Urothelium cell line (cell line): ENCODE results near the gene SMARCA1.

ENCODE experiments used
- DNase-seq: peaks from one replicate; pipeline ENCODE4 v3.0.0; 2011; ENCODE audit warnings: low spot score, mixed read lengths
- FAIRE-seq: peaks from 2 replicates; lab custom pipeline; 2011; peaks lifted over from hg19 to GRCh38; lab: Jason Lieb, UNC

The SMARCA1 gene

DNA sequence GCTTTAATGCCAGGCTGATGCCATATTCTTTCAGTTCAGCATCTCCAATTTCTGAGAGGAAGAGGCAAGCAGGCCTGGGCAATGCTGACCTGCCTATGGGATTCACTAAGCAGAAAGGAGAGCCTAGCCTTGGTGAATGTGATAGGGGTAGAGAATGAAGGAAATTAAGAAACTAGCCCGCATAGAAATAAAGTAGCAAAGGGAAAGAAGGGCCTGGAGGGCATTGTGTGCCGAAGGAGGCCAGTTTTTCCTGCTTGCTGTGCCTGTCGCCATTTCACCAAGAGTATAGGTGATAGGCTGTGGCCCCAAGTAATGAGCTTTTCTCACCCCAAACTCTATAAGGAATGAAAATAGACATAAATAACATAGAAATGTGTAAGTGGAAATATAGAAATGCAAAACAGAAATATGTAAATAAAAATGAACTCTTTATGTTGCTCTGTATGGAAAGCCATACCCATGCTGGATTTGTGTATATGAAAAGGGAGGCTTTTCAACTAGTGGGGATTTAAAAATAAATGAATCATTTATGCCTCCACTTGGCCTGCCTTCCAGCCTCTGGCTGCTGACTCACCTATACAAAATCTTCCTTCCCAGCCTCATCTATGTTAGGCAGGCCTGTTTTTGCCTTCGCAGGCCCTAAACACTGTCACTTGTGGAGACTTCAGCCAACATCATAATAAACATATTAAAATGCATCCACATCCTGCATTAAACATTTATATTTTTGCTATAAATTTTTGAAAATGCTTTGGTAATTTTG is 11.7 kb upstream of the SMARCA1 start:
- DNase-seq (peak; percentile 4), FAIRE-seq (no peak)

DNA sequence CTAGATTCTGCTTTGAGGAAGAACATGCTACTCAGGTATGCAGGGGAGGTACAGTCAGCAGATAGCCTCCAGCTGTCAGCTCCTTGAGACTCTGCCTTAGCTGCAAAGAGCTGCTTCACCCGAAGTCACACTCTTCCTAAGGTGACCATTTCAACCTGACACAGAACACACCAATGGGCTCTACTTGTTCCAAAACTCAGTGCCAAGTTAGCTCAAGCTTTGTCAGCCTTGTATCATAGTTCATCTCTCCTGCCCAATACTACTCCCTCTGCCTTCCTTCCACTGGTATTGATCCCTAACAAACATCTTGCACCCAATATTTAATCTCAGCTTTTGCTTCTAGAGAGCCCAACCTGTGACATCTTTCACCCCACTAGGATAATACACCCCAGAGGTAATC is 7.8 kb upstream of the SMARCA1 start:
- FAIRE-seq (no peak), DNase-seq (no peak)

- no peak for DNase-seq
- FAIRE-seq: no peak
These were observed 7.1 kb upstream of the SMARCA1 start for GRCh38 chrX:129530410-129530809.

- no peak for DNase-seq
- FAIRE-seq: no peak
These were observed 6.5 kb upstream of the SMARCA1 start for GRCh38 chrX:129529685-129530281.

GRCh38 chrX:129525896-129526295 is 2.6 kb upstream of the SMARCA1 start:
- no peak for FAIRE-seq

DNA sequence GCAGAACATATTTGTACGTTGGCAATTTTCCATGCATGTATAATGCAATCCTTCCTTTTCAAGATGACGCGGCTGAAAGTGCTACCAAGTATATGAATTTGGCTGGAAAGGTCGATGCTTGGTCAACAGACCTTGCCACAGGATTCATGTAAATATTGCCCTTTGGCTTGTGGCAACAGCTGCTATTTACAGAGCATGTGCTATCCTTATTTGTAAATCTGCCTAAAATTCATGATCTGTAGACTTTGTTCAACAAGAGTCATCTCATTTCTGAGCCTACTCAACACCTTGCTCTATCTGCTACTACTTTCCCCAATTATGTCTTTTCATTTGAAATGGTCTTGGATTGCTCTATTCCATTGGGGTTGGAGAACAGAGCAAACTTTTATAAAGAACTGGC is 1.9 kb upstream of the SMARCA1 start:
- FAIRE-seq: no peak

More at GRCh38 chrX:129525896-129526295, 2.6 kb upstream of the SMARCA1 start:
- DNase-seq: no peak

GRCh38 chrX:129524250-129524850 is 1.1 kb upstream of the SMARCA1 start:
- DNase-seq (no peak), FAIRE-seq (no peak)

More for the DNA sequence above, 1.9 kb upstream of the SMARCA1 start:
- DNase-seq: no peak

GRCh38 chrX:129522184-129523078 is 859 bp downstream of the SMARCA1 start:
- DNase-seq: peak; percentile 46
- FAIRE-seq: no peak

- DNase-seq (no peak), FAIRE-seq (no peak)
These were observed 3.1 kb downstream of the SMARCA1 start for GRCh38 chrX:129520151-129520550.

DNA sequence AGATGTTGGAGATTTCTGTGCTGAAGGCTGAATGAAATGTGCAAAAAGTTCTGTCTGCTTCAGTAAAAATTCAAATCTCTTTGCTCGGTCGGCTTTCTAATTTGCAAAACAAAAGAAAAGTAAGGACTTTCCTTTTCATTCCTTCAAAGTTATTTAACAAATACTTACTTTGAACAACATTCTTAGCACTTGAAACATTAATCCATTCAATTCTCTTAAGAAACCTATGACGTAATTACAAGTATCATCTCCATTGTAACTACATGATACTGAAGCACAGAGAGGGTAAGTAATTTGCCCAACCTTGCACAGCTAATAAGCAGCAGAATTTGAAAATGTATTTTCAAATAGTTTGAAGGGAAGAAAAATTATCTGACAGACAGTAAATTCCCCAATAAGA is 6.9 kb downstream of the SMARCA1 start:
- no peak for FAIRE-seq
- DNase-seq: no peak

- no peak for FAIRE-seq
- DNase-seq: no peak
These were observed 10.9 kb downstream of the SMARCA1 start for GRCh38 chrX:129512409-129512808.

GRCh38 chrX:129511689-129512088 is 11.6 kb downstream of the SMARCA1 start:
- no peak for DNase-seq
- FAIRE-seq: no peak

GRCh38 chrX:129510331-129510730 is 13.0 kb downstream of the SMARCA1 start:
- no peak for DNase-seq
- FAIRE-seq: no peak

DNA sequence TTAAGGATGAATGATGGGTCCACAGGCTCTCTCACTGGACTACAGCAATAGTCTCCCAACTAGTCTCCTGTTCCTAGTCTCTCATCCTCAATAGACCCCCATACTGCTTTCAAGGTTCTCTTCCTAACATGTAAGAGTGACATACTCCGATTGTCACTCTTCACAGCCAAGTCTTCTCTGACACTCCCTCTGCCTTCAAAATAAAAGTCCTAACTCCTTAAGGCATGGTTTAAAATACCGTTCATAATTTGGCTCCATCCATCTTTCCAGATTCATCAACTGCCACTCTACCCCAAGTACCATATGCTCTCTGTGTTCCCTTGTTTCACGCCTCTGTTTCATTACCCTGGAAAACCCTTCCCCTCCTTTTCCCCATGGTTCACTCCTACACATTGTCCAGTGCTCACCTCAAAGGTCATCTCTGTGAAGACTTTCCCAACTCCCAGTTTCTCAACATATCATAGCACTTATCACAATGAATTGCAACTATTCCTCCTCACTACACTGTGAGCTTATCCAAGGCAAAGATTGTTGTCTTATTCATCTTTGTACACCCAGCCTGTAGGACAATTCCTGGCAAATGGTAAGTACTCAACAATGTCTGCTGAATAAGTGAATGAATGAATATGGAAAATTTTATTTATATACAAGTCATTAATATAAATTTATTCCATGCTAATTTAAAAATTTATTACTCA is 26.0 kb downstream of the SMARCA1 start:
- no peak for DNase-seq
- FAIRE-seq: no peak

GRCh38 chrX:129496625-129497024 is 26.7 kb downstream of the SMARCA1 start:
- FAIRE-seq: no peak

GRCh38 chrX:129495900-129496299 is 27.4 kb downstream of the SMARCA1 start:
- DNase-seq: no peak
- no peak for FAIRE-seq

More at GRCh38 chrX:129496625-129497024, 26.7 kb downstream of the SMARCA1 start:
- no peak for DNase-seq

DNA sequence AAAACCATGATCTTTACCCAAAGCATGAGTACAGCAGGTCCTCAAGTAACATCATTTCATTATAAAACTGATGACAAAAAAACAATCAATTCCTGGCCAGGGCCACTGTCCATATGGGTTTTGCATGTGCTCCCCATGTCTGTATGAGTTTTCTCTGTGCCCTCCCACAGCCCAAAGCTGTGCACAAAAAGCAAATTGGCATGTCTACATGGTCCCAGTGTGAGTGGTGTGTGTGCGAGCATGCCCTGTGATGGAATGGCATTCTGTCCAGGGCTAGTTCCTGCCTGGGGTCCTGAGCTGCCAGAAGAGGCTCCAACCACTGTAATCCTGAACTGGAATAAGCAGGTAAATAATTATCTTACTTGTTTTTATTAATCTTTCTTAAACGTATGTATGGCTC is 28.4 kb downstream of the SMARCA1 start:
- DNase-seq (no peak), FAIRE-seq (no peak)

GRCh38 chrX:129493643-129494042 is 29.6 kb downstream of the SMARCA1 start:
- FAIRE-seq (no peak), DNase-seq (no peak)

DNA sequence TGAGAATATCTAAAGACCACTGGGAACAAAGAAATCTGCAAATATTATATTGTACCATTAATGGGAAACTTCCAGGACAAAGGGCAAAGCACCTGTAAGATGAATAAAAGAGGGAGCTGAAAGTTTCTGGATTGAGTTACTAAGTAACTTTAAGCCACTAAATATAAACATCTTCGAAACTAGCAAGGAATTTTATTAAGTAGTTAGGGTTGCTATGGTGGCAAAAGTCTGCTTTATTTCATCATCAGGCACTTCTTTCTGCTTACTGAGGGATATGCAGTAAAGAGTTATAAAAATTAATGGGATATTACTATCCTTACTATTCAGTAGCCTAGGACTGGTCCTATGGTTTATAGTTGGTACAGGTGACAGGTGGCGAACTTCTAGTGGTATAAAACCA is 33.0 kb downstream of the SMARCA1 start:
- FAIRE-seq (no peak), DNase-seq (no peak)

- FAIRE-seq: no peak
- no peak for DNase-seq
These were observed 34.9 kb downstream of the SMARCA1 start for GRCh38 chrX:129488359-129488758.
